NCI-H187 treated with DMSO at 0.1 percent for 48 hours (cell line): Measurements from ENCODE around the gene GSTT4.
"Not testable (repeated sequence)": the region's sequence is repeated elsewhere in the genome, so short reads cannot be mapped to it uniquely, and the experiment has no call there.

Experiments used
- DNase-seq: peaks from one replicate; lab custom pipeline; 2025; lab: John Stamatoyannopoulos, UW

Gene GSTT4

DNA sequence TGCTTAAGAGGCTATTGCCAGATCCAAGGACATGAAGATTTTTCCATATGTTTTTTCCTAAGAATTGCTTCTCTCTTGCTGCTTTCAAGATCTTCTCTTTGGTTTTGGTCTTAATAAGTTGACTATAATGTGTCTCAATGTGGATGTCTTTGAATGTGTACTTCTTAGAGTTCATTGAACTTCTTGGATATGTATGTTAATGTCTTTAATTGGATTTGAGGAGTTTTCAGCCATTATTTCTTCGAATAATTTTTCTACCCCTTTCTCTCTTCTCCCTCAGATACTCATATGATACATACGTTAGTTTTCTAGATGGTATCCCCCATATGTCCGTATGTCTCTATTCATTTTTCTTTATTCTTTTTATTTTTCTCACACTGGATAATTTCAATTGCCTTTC lies 19.1 kb upstream of the GSTT4 start:
- no peak for DNase-seq

DNA sequence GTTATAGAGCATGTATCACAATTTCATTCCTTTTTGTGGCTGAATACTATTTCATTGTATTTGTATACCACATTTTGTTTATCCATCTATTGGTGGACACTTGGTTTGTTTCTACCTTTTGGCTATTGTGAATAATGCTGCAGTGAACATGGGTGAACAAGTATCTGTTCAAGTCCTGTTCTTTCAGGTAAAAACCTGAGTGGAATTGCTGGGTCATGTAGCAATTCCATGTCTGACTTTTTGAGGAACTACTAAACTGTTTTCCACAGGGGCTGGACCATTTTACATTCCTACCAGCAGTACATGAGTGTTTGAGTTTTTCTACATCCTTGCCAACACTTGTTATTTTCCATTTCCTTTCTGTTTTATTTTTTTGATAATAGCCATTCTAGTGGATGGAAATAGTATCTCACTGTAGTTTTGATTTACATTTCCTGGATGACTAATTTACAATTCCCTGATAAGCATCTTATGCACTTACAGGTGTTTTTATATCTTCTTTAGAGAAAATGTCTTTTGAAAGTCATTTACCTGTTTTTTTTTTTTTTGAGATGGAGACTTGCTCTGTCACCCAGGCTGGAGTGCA lies 18.0 kb upstream of the GSTT4 start:
- DNase-seq = no peak

DNA sequence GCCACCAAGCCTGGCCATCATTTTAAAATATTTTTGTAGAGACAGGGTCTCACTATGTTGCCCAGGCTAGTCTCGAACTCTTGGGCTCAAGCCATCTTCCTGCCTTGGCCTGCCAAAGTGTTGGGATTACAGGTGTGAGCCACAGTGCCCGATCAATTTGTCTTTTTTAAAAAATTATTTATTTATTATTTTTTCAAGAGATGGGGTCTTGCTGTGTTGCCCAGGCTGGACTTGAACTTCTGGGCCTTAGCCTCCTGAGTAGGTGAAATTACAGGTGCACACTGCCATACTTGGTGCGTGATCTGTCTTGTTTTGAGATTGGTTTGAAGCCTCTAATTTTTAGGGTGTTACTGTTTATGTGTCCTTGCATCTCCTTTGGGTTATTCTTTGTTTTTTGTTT lies 16.1 kb upstream of the GSTT4 start:
- no peak for DNase-seq

- DNase-seq = no peak
These were observed 10.9 kb upstream of the GSTT4 start for GRCh38 chr22:24016156-24016555.

DNA sequence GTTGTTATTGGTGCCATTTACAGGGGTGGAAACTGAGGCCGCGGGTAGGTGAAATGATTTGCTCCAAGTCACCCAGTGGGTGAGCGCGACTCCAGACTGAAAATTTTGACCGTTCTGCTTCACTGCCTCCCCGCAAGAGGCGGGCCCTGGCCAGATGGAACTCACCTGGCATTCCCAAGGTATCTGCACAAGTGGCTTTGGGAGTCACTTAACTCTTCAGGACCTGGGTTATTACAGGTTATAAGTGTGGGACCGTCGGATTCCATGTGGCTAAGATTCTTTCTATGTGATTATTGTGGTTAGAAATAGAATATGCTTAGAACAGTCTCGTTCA lies 6.4 kb upstream of the GSTT4 start:
- DNase-seq = no peak

DNA sequence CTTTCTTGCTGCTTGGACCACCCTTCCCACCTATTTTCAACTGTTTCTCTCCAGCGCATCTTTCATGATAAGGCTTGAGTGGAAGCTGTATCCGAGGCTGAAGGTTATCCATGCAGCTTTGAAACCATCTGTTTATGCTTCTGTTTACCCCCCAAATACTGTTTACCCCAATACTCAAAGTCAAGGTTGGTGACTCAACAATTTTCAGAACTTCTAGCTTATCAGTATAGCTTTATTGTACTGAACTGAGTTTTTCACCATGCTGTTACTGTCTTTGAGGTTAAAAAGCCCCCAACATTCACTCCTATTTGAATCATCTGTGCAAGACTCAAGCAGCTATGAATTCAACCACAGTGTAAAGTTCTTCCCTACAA lies 4.8 kb upstream of the GSTT4 start:
- no peak for DNase-seq

DNA sequence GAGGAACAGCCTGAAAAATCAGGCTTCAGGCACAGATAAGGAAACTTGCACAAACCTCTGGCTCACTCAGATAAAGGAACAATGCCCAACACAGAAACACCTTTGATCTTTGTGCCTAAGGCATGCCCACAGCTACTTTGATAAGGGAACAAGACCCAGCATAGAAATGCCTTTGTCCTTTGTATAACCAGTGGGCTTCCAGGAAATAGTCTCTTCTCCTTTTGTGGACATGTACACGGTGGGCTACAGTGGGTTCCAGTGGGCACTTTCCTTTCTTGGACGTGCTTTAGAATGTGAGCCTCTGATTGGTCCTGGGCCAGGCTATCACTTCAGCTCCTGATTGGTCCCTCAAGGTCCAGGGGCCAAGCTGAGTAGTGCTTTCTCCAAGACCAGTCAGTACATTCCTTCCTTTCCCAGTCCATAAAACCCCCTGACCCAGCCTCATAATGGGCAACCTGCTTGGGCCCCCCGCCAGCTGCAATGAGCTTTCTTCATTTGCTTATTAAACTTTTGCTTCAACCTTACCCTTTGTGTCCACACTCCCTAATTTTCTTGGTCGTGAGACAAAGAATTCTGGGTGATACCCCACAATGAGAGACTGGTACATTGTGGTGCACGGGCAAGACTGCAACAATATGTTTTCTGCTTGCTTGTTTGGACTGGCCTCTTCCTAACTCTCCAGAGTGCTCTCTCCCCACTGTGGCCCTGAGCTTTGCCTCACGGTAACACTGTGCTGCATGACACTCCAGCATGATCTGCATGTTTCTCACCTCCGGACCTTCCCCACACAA lies 4.2 kb upstream of the GSTT4 start:
- no peak for DNase-seq

DNA sequence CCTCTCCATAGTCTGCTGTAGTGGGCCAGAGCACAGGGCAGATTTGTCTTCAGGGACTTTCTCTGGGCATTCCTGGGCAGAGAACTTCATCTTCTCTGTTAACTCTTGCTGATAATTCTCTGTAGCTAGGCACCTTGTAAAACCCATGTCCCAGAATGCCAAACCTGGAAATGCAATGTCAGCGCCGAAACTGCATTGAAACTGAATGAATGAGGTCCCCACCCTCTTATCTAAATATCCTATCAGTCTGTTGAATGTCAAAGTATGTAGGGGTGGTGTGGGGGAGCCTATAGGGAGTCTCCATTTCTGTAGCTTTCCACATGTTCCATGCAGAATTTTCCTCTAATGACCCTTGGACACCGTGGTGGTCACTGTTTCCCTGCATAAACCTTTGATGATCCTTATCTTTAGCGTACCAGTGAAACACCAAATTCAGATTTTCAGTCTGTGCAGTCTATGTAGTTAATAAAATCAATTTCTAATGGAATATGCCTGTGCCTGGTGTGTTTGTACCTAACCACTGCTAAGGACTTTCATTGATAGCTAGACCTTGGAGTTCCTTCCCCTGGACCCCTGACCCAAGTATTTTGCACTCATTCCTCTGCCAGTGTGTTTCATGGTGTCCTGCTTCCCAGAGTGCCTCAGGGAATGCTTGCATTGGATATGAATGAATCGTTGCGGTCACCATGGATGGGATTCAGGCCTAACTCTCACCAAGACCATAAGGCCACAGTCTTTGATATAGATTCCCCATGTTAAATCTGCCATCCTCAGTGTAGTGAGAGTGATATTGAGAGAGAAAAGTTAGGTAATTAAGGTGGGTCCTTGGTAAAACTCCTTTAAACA lies 3.4 kb upstream of the GSTT4 start:
- no peak for DNase-seq

DNA sequence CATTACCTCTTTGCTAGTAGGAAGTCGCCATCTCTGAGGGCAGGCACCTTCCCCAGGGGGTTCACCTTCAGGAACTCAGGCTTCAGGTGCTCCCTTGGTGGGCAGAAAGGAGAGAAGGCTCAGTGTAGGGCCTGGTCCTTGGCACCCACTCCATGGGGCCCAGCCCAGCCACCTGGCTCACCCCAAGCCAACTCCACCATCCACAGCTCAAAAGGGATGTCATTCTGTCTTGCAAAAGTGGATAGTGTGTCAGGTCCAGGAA lies 2.7 kb upstream of the GSTT4 start:
- DNase-seq = no peak

DNA sequence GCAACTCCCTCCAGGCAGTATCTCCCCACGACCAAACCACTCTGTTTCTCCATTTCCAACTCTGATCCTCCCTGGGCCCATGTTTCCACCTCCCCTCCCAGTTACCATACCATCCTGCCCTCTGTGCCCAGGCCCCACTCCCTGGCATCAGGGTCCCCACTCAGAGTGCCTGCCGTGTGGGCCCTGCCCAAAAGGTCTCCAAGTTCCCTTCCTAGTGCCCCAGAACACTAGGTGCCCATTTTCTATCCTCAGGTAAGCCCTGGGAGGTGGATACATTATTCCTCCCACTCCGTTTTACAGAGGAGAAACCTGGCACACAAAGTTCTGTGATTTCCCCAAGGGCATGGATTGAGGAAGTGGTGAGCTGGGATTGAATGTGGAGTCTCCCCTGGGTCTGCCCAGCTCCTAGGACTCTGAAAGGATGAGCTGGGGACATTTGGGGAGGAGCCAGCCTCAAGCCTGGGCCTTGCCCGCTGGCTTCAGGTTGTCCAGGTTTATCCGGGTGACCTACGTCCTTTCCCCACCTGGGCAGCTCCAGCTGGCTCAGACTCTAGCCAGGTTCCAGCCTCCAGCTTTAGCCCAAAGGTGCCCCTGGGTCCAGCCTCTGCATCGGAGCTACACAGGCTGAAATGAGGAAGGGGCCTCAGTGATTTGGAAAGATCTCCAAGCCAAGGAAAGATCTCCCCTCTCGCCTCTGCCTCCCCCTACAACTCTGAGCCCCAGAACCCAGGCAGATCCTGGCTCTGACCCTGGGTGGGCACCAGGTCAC lies 2.2 kb upstream of the GSTT4 start:
- no peak for DNase-seq

- no peak for DNase-seq
These were observed 1.6 kb upstream of the GSTT4 start for GRCh38 chr22:24006914-24007214.

DNA sequence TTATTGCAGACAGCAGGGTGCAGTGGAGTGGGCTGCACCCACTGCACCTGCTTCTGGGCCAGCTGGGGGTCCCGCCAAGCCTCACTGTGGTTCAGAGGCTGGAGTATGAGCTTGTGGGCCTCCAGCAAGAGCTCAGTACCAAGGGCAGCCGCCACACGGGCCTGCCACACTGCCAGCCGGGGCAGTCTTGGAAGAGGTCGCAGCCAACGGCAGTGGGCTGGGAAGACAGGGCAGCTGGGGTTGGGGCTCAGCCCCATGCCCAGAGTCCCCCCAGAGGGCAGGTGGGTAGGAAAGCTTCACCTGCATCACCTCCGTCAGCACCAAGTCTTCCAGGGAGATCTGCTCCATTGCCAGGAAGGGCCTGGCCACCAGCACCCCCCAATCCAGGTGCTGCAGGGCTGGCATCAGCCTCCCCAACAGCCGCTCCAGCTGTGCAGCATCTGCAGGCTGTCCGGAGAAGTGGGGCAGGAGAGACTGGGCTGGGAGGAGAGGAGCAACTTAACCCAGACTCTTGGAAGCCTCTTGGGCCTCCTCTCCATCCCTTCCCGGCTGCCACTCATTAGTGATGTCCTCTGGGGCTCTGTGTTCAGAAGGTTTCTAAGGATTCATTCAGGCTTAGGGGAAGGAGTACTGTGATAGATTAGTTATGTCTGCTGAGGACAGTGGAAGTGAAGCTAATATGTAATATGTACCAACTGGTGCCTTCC lies 1.1 kb upstream of the GSTT4 start:
- no peak for DNase-seq

GRCh38 chr22:24003887-24004286 lies 1.4 kb downstream of the GSTT4 start:
- DNase-seq = no peak

DNA sequence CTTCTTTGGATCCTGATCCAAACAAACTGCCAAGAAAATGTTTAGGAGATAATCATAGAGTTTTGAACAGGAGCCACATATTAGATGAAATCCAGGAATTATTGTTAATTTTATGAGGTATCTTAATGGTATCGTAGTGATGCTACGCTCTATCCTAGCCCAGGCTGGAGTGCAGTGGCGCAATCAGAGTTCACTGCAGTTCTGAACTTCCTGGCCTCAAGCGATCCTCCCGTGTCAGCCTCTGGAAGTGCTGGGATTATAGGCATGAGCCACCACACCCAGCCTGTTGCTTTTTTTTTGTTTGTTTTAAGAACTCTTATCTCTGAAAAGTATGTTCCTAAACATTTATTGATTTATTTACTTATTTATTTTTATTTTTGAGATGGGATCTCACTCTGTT lies 2.4 kb downstream of the GSTT4 start:
- DNase-seq = no peak

DNA sequence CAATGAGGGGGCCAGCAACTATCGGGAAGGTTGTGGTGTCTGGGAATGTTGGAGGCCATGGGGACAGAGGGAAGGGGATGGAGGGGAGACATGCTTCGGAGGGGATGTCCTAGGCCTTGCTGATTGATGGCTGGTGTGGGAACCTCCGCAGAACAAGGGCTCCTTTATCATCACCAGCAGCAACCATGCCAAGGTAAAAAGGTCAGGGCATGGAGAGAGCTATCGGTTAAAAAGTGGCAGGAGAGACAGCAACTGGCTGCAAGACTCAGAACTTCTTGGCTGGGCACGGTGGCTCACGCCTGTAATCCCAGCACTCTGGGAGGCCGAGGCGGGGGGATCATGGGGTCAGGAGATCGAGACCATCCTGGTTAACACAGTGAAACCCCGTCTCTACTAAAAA lies 3.0 kb downstream of the GSTT4 start:
- no peak for DNase-seq

DNA sequence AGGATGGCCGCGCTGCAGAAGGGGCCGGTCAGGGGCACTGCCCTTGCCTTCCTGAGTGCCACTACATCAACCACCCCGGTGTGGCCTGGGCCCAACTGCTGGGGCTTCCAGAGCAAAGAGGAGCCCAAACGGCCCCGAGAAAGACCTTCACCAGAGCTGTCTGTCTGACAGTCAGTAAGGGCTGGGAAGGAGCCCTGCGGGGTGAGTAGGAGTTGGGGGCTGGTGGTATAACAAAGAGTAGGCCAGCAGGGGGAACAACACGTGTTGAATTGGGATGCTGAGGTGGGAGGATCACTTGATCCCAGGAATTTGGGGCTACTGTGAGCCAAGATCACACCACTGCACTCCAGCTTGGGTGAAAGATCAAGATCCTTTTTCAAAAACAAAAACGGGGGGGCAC lies 3.9 kb downstream of the GSTT4 start:
- no peak for DNase-seq

- DNase-seq = not testable (repeated sequence)
These were observed 5.5 kb downstream of the GSTT4 start for GRCh38 chr22:23999779-24000178.

DNA sequence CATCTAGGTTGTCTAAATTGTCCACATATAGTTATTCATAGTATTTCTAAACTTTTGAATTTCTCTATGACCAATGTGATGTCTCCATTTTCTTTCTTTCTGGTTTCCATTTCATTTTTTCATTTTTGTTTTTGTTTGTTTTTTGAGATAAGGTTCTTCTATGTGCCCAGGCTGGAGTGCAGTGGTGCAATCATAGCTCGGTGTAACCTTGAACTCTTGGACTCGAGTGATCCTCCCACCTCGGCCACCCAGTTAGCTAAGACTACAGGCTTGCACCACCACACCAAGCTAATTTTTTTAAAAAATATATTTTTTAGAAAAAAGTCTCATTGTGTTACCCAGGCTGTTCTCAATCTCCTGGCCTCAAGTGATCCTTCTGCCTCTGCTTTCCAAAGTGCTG lies 8.2 kb downstream of the GSTT4 start:
- no peak for DNase-seq

- not testable (repeated sequence) for DNase-seq
These were observed 11.6 kb downstream of the GSTT4 start for GRCh38 chr22:23993581-23994177.

GRCh38 chr22:23993080-23993479 lies 12.2 kb downstream of the GSTT4 start:
- DNase-seq = not testable (repeated sequence)

GRCh38 chr22:23989583-23990244 lies 15.5 kb downstream of the GSTT4 start:
- not testable (repeated sequence) for DNase-seq
